ENCODE data around the gene TGFBR3. TPM values are rescaled to one million over a fixed set of nuclear protein-coding genes. Genes with fewer than 3 reads are reported as not detected.
A peak's percentile ranks its signal among the peaks of the same experiment; 100 is the strongest.

Gene TGFBR3
- total RNA-seq, 1 donor from 2014 or later = 29.9 TPM

- H3K4me3 Mint-ChIP-seq (ENCODE audit: low read depth) = no peak overlapping the region
- H3K4me1 Mint-ChIP-seq (ENCODE audit: low read depth) = peaks cover 10% of the 10 kb centered on the region
- intact Hi-C loops (cut with micrococcal nuclease) = no loop called here
These were observed 114.2 kb downstream of the TGFBR3 start for GRCh38 chr1:91771717-91772116.

GRCh38 chr1:91770667-91771268 lies 115.2 kb downstream of the TGFBR3 start:
- intact Hi-C loops (cut with micrococcal nuclease) = no loop called here
- H3K9me3 Mint-ChIP-seq = no peaks in the 10 kb centered on the region

More at GRCh38 chr1:91771717-91772116, 114.2 kb downstream of the TGFBR3 start:
- peaks cover 23% of the 10 kb centered on the region for H3K36me3 Mint-ChIP-seq (ENCODE audit: low read depth)
- H3K9me3 Mint-ChIP-seq = no peaks in the 10 kb centered on the region
- H3K27ac Mint-ChIP-seq = no peak overlapping the region
- H3K27me3 Mint-ChIP-seq (ENCODE audit: low read depth) = no peaks in the 10 kb centered on the region
- DNase-seq (ENCODE audit: low spot score) = no peak

GRCh38 chr1:91769742-91770141 lies 116.2 kb downstream of the TGFBR3 start:
- no peak overlapping the region for H3K4me3 Mint-ChIP-seq (ENCODE audit: low read depth)
- H3K4me1 Mint-ChIP-seq (ENCODE audit: low read depth) = peaks cover 11% of the 10 kb centered on the region
- peaks cover 24% of the 10 kb centered on the region for H3K36me3 Mint-ChIP-seq (ENCODE audit: low read depth)
- no peaks in the 10 kb centered on the region for H3K27me3 Mint-ChIP-seq (ENCODE audit: low read depth)
- no peak overlapping the region for H3K27ac Mint-ChIP-seq
- intact Hi-C loops (cut with micrococcal nuclease) = no loop called here
- no peak for DNase-seq (ENCODE audit: low spot score)
- no peaks in the 10 kb centered on the region for H3K9me3 Mint-ChIP-seq

More at GRCh38 chr1:91770667-91771268, 115.2 kb downstream of the TGFBR3 start:
- H3K27ac Mint-ChIP-seq = no peak overlapping the region
- DNase-seq (ENCODE audit: low spot score) = no peak
- no peaks in the 10 kb centered on the region for H3K27me3 Mint-ChIP-seq (ENCODE audit: low read depth)
- H3K4me3 Mint-ChIP-seq (ENCODE audit: low read depth) = no peak overlapping the region
- peaks cover 10% of the 10 kb centered on the region for H3K4me1 Mint-ChIP-seq (ENCODE audit: low read depth)
- H3K36me3 Mint-ChIP-seq (ENCODE audit: low read depth) = peaks cover 23% of the 10 kb centered on the region

GRCh38 chr1:91768786-91769725 lies 116.9 kb downstream of the TGFBR3 start:
- Mint-ChIP-seq H3K4me1 (ENCODE audit: low read depth) (peaks cover 16% of the 10 kb centered on the region), H3K9me3 (no peaks in the 10 kb centered on the region), H3K4me3 (ENCODE audit: low read depth) (no peak overlapping the region), H3K27ac (no peak overlapping the region), H3K36me3 (ENCODE audit: low read depth) (peaks cover 26% of the 10 kb centered on the region), H3K27me3 (ENCODE audit: low read depth) (no peaks in the 10 kb centered on the region)
- no peak for DNase-seq (ENCODE audit: low spot score)
- intact Hi-C loops (cut with micrococcal nuclease) = no loop called here

GRCh38 chr1:91768120-91768519 lies 117.8 kb downstream of the TGFBR3 start:
- Mint-ChIP-seq H3K36me3 (ENCODE audit: low read depth) (peaks cover 26% of the 10 kb centered on the region), H3K27me3 (ENCODE audit: low read depth) (no peaks in the 10 kb centered on the region), H3K4me3 (ENCODE audit: low read depth) (no peak overlapping the region), H3K27ac (no peak overlapping the region), H3K4me1 (ENCODE audit: low read depth) (peaks cover 23% of the 10 kb centered on the region), H3K9me3 (no peaks in the 10 kb centered on the region)
- intact Hi-C loops (cut with micrococcal nuclease) = no loop called here
- no peak for DNase-seq (ENCODE audit: low spot score)

- intact Hi-C loops (cut with micrococcal nuclease) = no loop called here
- no peak overlapping the region for H3K27ac Mint-ChIP-seq
- no peak overlapping the region for H3K4me3 Mint-ChIP-seq (ENCODE audit: low read depth)
- peaks cover 36% of the 10 kb centered on the region for H3K36me3 Mint-ChIP-seq (ENCODE audit: low read depth)
- H3K27me3 Mint-ChIP-seq (ENCODE audit: low read depth) = no peaks in the 10 kb centered on the region
- H3K4me1 Mint-ChIP-seq (ENCODE audit: low read depth) = peaks cover 33% of the 10 kb centered on the region
- no peaks in the 10 kb centered on the region for H3K9me3 Mint-ChIP-seq
- no peak for DNase-seq (ENCODE audit: low spot score)
These were observed 119.1 kb downstream of the TGFBR3 start for GRCh38 chr1:91766883-91767282.

- peaks cover 38% of the 10 kb centered on the region for H3K4me1 Mint-ChIP-seq (ENCODE audit: low read depth)
- no peaks in the 10 kb centered on the region for H3K9me3 Mint-ChIP-seq
- no peaks in the 10 kb centered on the region for H3K27me3 Mint-ChIP-seq (ENCODE audit: low read depth)
- intact Hi-C loops (cut with micrococcal nuclease) = no loop called here
- DNase-seq (ENCODE audit: low spot score) = no peak
- no peak overlapping the region for H3K27ac Mint-ChIP-seq
- H3K4me3 Mint-ChIP-seq (ENCODE audit: low read depth) = no peak overlapping the region
- H3K36me3 Mint-ChIP-seq (ENCODE audit: low read depth) = peaks cover 36% of the 10 kb centered on the region
These were observed 120.0 kb downstream of the TGFBR3 start for GRCh38 chr1:91765880-91766443.

DNA sequence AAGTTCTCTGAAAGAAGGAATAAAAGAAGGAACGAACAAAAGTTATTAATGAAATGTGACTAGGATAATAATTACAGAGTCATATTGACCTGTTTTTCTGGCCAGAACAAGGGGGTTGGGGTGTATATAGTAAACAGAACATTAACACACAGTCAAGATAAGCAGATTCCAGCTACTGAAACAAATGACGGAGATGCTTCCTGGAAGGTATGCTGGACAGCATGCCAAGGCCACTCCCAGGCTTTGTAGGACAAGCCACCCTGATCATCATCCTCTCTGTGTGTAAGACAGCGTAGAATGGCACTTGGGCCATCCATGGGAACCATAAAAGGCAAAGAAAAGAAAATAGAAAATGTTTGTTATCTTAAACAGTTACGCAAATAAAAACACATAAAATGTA lies 120.7 kb downstream of the TGFBR3 start:
- peaks cover 36% of the 10 kb centered on the region for H3K36me3 Mint-ChIP-seq (ENCODE audit: low read depth)
- no peak for DNase-seq (ENCODE audit: low spot score)
- no peaks in the 10 kb centered on the region for H3K27me3 Mint-ChIP-seq (ENCODE audit: low read depth)
- H3K4me3 Mint-ChIP-seq (ENCODE audit: low read depth) = no peak overlapping the region
- no peak overlapping the region for H3K27ac Mint-ChIP-seq
- H3K4me1 Mint-ChIP-seq (ENCODE audit: low read depth) = peaks cover 40% of the 10 kb centered on the region
- no peaks in the 10 kb centered on the region for H3K9me3 Mint-ChIP-seq
- intact Hi-C loops (cut with micrococcal nuclease) = no loop called here

DNA sequence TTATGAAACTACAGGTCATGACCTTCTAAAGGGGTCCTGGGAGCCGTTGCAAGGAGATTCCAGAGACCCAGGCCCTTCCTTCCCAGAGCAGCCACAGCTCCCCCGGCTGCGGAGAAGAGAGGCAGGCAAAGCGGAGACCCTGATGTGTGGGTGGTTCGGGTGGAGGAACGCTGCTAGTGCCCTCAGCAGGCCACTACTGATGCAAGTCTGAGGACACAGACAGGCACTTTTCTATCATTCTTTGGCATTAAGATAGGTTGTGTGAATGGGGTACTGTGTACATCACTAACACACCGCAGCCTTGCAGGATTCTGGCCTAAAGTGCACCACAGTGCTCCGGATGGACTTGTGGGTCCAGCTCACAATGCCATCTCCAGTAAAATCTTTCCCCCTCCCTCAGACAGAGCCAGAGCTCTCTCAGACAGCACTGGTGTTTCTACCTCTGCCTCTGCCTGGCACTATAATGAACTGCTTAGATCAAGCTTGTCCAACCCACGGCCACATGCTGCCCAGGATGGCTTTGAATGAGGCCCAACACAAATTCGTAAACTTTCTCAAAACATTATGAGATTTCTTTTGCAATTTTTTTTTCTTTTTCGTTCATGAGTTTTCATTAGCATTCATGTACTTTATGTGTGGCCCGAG lies 121.4 kb downstream of the TGFBR3 start:
- H3K9me3 Mint-ChIP-seq = no peaks in the 10 kb centered on the region
- H3K27me3 Mint-ChIP-seq (ENCODE audit: low read depth) = no peaks in the 10 kb centered on the region
- no peak overlapping the region for H3K4me3 Mint-ChIP-seq (ENCODE audit: low read depth)
- no peak overlapping the region for H3K27ac Mint-ChIP-seq
- H3K36me3 Mint-ChIP-seq (ENCODE audit: low read depth) = peaks cover 33% of the 10 kb centered on the region
- DNase-seq (ENCODE audit: low spot score) = no peak
- peaks cover 40% of the 10 kb centered on the region for H3K4me1 Mint-ChIP-seq (ENCODE audit: low read depth)
- intact Hi-C loops (cut with micrococcal nuclease) = no loop called here

DNA sequence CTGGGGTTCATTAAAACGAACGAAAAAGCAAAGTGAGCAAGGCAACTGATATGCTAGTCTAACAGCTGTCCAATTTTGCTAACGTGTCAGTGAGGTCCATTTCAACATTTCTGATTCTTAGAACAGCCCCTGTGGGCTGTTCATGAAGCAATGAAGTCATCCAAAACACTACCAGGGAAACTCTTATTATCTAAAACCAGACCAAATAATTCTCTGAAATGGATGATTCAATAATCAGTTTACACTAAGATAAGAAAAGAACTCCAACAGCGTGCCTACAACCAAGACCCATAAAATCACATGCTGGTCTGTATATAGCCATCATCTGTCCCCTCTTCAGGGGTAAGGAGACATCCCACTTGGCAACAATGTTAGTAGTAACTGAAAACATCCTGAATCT lies 122.7 kb downstream of the TGFBR3 start:
- H3K4me3 Mint-ChIP-seq (ENCODE audit: low read depth) = no peak overlapping the region

DNA sequence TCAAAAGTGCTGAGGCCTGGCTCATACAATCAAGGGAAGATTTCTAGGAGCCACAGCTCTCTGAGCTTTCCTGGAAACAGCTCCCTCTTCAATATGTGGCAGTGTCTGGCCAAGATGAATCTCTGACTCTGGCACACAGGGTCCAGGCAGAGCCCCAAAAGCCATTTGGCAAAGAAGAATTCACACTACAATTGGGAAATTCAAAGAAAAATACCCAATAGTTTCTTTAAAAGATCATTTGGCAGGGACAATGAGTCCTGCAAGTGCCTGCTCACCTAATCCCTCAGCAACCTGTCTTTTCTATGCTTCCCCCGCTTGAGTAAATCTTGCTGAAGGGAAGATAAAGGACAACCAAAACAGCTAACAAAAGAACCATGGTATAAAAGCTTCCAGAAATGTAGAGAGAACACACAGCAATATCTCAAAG lies 124.6 kb downstream of the TGFBR3 start:
- H3K27me3 Mint-ChIP-seq (ENCODE audit: low read depth) = no peaks in the 10 kb centered on the region
- no peaks in the 10 kb centered on the region for H3K9me3 Mint-ChIP-seq
- peak overlapping the region; percentile 28 for H3K27ac Mint-ChIP-seq
- DNase-seq (ENCODE audit: low spot score) = no peak
- H3K4me3 Mint-ChIP-seq (ENCODE audit: low read depth) = no peak overlapping the region
- H3K4me1 Mint-ChIP-seq (ENCODE audit: low read depth) = peaks cover 33% of the 10 kb centered on the region
- intact Hi-C loops (cut with micrococcal nuclease) = no loop called here
- H3K36me3 Mint-ChIP-seq (ENCODE audit: low read depth) = peaks cover 34% of the 10 kb centered on the region

More for the DNA sequence above, 122.7 kb downstream of the TGFBR3 start:
- Mint-ChIP-seq H3K4me1 (ENCODE audit: low read depth) (peaks cover 31% of the 10 kb centered on the region), H3K36me3 (ENCODE audit: low read depth) (peaks cover 22% of the 10 kb centered on the region), H3K27me3 (ENCODE audit: low read depth) (no peaks in the 10 kb centered on the region), H3K27ac (peak overlapping the region; percentile 52), H3K9me3 (no peaks in the 10 kb centered on the region)
- DNase-seq (ENCODE audit: low spot score) = no peak
- intact Hi-C loops (cut with micrococcal nuclease) = loop anchor here (1.0 to 2.0 kb wide), 2 partner anchors 9 to 42 kb away; no protein-coding TSS in a partner anchor

DNA sequence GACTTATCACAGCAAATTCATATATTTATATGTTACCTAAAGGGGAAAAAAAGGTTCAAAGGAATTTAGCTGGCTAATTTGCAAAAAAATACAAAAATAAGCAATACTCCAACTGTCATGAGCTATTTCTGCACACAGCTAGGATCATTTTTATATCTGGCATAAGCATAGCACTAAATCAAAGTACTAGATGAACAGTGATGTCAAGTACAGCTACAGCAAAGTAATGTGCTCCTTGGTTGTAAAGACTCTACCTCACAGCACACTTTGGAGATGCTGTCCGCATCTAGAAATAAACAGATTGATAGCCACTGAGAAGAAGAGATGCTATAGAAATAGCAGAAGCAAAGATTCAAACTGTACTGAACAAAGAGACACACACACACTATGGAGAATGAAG lies 125.4 kb downstream of the TGFBR3 start:
- no peak overlapping the region for H3K27ac Mint-ChIP-seq
- no peak for DNase-seq (ENCODE audit: low spot score)
- H3K27me3 Mint-ChIP-seq (ENCODE audit: low read depth) = no peaks in the 10 kb centered on the region
- H3K9me3 Mint-ChIP-seq = no peaks in the 10 kb centered on the region
- no peak overlapping the region for H3K4me3 Mint-ChIP-seq (ENCODE audit: low read depth)
- H3K4me1 Mint-ChIP-seq (ENCODE audit: low read depth) = peaks cover 35% of the 10 kb centered on the region
- intact Hi-C loops (cut with micrococcal nuclease) = no loop called here
- peaks cover 41% of the 10 kb centered on the region for H3K36me3 Mint-ChIP-seq (ENCODE audit: low read depth)

Data from activated T-helper 2 cell treated with anti-CD3 and anti-CD28 coated beads, Interferon-gamma antibody, Interleukin-2, Interleukin-4, amounts not matched to agents 10 μg/mL and 5 μg/mL and 100 μg/mL, durations not matched to agents 14 hours and 24 hours and 36 hours (primary cell).